GM21515 (cell line): ENCODE measurements around the gene TASL.
A peak's percentile ranks its signal among the peaks of the same experiment; 100 is the strongest.
"Not testable (repeated sequence)": the region's sequence is repeated elsewhere in the genome, so short reads cannot be mapped to it uniquely, and the experiment has no call there.

Experiments used
- ATAC-seq: cut with Tn5 transposase; IDR thresholded peaks from one replicate; pipeline ENCODE4 v1.9.1; 2021; ENCODE audit not compliant: unreplicated experiment

The TASL gene, protein sequence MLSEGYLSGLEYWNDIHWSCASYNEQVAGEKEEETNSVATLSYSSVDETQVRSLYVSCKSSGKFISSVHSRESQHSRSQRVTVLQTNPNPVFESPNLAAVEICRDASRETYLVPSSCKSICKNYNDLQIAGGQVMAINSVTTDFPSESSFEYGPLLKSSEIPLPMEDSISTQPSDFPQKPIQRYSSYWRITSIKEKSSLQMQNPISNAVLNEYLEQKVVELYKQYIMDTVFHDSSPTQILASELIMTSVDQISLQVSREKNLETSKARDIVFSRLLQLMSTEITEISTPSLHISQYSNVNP

DNA sequence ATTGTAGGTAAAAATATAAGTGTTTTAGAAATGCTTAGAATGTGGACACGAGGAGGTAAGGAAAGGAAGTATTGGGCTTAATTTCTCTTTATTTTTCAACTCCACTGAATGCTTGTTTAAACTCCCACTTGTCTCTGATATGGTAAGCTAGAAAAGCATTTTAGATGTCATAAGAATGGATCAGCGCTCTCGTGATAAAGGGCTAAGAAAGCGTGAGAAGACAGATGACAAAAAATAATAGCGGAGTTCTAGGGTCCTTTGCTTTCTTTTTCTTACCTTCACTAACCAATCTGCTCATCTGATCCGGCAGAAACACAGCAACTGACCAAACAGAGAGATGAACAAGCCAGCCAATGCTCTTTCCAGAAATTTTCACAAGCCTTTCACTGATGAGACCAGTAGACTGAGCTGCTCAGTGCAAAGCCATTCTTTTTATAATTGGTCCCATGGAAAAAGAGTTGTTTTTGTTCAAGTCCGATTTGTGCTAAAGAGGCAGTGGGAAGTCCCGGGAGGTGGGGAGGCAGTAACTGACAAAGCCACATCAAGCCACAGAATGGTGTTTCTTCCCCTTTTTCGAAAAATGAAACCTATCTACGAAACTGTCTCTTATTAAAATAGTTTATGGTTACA is at the start of gene TASL:
TASL (minus strand) TSS at position 405 of the 630 bp plus-strand sequence. CDS start 17,411 bp downstream, outside the sequence.
- ATAC-seq, result peak; percentile 74

DNA sequence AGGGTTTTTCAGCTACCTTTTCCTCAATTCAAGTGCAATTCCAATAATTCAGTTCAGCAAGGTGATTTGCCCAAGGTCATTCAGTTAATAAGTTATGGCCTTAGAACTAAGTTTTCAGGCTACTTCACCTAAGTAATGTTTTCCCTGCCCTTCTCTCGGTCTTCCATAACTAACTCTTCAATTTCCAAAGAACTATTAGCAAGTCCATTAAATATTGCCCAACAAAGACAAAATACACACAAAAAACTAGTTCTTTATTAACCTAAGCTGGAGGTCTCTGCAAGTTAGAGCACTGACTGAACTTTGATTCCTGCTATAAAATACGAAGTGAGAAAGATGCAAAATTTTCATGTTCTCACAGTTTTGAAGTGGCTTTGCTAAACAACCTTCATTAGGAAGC is 48.8 kb upstream of the TASL start:
- no peak for ATAC-seq

DNA sequence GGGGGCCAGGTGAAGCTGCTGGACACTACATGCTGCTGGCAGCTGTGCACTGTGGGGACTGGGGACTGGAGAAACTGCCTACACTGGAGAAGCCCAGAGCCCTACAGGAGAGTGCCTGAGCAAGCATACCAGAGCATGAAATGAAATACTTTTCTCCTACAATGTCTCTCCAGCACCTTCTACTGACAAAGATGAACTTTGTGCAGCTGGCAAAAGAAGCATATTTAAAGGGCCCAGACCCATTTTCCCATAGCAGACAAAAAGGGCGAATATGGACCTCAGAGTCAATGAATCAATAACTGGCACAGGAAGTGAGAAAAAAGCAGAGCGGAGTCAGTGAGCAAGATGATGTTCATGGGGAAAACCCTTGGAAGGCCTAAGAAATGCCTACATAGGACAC is 44.8 kb upstream of the TASL start:
- ATAC-seq, result no peak

DNA sequence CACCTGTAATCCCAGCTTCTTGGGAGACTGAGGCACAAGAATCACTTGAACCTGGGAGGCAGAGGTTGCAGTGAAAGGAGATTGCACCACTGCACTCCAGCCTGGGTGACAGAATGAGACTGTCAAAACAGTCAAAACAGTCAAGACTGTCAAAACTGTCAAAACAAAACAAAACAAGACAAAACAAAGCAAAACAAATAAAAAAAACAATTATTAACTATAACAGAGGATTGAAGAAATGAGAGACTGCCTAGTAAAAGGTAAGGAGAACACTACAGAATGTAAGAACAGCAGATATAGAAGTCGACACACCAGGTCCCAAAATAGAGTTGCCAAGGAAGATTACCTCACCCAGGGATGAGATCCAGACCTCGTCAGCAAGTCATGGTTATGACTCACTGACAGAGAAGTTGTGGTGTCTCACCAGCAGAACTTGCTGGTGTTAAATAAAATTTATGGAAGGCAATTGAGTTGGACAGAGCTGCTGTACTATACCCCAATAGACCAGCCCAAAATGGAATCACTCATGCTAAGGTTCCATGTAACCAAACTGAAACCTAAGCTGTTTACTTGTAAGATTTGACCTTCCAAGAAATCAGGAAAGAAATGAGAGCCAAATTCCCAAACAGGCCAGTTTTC is 43.5 kb upstream of the TASL start:
- no peak for ATAC-seq

DNA sequence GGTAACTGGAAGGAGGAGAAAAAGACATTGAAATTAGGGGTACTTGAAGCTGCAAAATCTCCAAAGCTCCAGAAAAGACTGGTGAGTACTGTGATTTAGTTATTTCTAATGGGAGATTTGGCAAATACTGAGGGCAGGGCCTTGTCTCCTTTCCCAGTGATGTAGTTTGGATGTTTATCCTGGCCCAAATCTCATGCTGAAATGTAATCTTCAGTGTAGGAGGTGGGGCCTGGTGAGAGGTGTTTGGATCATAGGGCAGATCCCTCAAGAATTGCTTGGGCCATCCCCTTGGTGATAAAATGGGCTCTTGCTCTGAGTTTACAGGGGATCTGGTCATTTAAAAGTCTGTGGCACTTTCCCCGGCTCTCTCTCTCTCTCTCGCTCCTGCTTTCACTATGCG is 42.6 kb upstream of the TASL start:
- ATAC-seq, result no peak

DNA sequence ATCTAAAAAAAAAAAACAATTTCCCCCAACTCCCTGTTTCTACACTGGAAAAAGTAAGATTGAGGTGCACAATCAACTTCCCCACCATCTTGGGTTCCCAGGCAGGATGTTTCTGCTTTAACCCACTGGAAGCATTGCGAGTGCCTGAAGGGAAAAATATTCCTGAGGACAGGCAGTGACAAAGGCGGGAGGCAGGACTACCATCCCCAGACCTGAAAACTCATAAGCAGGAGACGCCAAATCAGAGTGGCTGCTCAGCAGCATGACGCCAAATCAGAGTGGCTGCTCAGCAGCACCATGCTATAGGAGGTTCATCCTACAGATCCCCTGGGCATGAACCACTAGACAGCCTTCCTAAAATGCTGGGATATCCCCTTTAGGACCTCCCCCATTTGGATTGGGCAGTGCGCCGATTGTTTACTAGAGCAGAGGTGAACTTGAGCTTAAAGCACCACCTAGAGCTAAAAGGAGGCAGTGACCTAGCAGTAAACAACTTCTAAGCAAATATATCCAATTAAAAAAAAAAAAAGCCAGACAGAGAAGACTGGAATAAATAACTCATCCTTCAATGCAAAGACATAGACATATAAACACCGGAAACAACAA is 40.7 kb upstream of the TASL start:
- ATAC-seq, result no peak

DNA sequence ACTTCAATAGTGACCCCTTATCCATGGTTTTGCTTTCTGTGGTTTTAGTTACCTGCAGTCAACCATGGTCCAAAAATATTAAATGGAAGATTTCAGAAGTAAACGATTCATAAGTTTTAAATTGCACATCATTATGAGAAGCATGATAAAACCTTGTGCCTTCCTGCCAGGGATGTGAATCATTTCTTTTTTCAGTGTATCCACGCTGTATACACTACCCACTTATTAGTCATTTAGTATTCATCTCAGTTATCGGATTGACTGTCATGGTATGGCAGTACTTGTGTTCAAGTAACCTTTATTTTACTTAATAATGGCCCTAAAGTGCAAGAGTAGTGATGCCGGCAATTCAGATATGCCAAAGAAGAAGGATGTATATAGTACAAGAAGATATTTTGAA is 37.7 kb upstream of the TASL start:
- ATAC-seq, result no peak

DNA sequence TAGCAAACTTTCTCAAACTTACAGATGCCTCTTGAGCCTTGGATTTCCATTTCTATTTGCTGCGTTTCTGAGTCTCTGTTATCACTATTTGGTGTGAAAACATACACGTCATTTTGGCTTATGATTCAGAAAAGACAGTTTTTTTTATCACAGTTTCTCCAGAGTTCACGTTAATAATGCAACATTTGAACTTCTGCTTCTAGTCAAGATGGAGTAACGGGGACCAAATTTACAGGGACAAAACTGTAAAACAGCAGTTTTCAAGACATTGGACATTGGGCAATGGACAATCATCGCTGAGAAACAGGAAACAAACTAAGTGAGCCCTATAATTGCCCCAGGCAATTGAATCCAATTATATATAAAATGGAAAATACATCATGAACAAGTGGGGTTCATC is 36.2 kb upstream of the TASL start:
- ATAC-seq, result no peak

DNA sequence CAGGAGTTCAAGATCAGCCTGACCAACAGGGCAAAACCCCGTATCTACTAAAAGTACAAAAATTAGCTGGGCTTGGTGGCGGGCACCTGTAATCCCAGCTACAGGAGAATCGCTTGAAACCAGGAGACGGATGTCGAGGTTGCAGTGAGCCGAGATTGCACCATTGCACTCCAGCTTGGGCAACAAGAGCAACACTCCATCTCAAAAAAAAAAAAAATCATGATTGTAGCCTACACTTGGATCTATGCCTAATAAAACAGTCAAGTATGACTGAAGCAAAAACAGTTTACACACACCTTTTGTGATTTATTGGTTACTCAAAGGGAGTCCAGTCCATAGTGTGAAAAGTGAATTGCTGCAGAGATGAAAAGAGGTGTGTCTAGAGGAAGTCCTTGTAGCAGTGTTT is 34.7 kb upstream of the TASL start:
- ATAC-seq, result no peak

DNA sequence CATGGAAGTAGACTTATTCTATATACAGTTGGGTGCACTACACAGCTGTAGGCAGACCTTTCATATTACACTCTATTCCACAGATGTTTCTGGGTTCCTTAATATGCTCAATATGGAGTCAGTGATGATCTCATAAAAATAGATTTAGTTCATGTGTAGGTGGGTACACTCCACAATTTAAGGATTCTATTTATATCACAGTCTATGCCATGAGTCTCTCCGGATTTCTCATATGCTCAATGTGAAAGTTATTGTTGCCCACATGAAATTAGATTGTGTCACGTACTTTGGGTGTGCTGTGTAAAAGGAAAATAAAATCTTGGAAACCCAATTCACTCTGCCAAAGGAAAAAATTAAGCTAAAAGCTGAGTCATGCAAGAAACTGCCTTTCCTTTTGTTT is 32.5 kb upstream of the TASL start:
- ATAC-seq, result no peak

DNA sequence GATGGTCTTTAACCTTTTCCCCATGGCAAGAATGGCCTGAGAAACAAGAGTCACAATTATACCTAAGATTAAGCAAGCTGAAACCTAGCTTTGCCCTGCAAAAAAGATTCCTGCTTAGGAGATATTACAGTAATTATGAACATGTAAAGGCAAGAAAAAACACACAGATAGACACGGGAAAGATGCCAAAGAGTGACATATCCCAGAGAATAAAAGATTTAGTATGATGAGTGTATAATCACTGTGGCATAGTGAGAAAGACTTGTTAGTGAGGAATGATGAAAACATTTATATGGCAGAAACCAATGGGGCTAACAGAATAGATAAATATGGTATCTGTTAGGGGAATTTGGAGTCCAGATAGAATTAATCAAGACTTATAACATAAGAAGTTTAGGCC is 29.6 kb upstream of the TASL start:
- no peak for ATAC-seq

DNA sequence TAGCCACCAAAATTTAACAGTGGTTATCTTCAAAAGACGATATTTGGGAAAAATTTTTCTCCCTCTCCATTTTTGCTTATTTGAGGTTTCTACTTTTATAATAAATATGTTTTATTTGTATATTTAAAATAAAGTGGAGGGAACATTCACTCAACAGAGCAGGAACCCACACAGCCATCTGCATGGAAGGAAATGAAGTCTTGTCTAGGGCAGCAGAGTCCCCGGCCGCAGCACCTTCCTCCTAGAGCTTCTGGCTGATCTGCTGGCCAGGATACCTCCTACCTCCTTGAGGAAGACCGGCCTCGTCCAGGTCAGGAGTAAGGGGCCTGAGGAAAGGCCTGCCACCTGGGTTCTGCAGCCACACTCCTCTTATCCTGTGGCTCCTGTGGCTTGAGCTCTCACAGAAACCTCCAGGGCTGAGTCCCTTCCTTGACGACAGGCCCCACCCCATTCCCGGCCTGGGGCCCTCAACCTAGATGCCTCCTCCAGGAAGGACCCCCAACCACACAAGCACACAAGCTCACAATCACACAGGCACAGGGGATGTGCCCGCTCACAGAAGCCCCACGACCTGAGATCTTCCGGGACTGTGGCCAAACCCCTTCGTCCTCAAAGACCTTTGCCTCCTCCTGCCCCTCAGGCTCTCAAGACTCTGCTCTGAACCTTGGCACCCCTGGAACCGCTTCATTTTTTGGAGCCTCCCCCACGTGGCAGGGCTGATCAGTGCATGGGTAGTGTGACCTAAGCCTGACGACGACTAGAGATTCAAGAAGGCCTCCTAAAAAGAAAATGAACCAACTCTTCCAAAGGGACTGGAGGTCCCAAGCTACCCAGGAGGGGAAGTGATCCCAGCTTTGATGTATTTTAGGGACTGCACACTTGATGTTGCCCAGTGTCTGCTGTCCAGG is 23.0 kb upstream of the TASL start:
- not testable (repeated sequence) for ATAC-seq

DNA sequence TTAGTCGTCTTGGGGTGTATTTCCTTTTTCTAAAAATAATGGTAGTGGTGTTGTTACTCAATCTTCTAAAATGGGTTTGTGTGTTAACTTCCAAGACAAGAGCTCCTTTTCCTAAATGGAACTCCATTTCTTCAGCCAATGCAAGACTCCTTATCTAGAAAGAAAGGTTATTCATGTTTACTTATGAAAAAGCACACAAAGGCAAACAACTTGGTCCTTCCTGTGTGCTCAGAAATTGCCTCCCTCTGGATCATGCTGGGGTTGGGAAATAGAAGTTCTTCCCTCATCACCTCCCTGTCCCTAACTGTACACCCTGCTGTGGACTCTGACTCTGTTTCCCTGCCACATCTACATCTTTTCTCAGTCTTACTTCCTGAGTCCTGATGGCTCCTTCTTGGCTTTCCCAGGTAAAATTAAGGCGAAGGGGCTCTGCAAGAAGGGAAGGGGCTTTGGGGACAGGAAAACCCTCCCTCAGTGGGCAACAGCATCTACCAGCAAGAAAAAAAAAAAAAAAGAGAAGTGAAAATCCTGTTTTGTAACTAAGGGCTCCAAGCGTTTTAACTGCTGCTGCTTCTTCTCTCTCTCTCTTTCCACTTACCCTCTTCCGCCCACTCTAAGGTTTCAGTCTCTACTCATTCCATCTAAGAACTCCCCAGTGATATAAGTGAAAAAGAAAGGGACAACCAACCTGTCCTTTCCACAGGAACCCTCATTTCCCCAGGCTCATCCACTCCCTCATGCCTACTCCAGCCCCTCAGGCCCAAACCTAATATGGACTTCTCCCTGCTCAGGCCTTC is 19.8 kb upstream of the TASL start:
- ATAC-seq, result peak; percentile 82

DNA sequence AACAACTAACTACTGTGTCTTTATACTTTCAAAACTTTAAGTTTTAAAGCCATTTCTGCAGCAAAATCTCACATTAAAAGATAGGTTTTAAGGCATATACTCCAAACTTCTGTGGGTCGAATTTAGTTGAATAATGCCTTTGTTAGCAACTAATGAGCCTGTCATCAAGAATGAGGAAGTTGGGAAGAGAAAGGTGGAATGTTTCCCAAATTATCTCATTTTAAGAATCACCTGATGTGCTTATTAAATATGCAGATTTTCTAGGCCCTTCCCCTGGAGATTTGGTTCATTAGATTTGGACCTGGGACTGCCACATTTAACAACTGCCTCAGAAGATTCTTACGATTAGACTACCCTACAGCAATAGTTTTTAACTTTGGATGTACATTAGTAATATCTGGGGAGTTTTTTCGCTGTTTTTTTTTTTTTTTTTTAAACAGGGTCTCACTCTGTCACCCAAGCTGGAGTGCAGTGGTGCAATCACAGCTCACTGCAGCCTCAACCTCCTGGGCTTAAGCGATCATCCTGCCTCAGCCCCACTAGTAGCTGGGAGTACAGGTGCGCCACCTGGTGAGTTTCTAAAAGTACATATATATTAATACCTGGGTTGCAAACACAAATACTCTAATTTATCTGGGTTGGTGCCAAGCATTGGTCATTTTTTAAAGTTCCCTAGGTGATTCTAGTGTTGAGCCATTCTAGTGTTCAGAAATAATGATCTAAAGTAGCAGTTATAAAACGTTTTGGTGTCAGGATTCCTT is 16.1 kb upstream of the TASL start:
- ATAC-seq, result no peak

DNA sequence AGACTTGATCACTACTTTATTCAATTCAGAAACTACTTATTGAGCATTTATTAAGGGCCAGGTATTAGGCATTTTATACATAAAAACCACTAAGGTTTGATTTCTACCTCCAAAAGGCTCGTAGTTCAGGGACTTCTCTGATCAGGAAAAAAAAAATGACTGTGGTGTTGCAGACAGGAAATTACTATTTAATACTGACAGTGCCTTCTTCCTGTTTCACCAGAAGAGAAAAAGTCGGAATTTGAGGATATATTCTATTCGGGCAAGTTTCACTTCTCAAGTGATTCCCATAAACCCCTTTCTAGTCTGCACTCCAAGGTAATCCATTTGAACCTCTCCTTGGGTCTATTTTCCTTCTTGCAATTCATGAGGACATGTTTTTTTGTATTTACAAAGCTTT is 15.3 kb upstream of the TASL start:
- no peak for ATAC-seq

DNA sequence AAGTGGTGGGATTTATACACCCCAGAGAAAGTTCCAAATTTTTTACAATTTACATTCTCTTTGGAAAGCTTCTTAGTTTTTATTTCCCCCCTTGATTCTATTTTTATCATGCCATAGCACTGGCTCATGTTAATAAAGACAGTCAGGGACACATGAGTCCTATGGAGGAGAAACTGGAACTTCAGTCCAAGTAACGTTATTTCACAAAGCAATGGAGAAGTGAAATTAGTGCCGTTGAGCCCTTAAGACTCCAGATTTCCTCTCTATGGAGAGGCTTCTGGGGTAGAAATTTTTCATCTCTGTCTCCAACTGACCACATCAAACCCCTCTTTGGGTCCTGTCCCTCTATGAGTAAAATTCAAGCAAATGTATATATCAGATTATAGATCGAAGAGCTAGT is 12.8 kb upstream of the TASL start:
- ATAC-seq, result no peak

DNA sequence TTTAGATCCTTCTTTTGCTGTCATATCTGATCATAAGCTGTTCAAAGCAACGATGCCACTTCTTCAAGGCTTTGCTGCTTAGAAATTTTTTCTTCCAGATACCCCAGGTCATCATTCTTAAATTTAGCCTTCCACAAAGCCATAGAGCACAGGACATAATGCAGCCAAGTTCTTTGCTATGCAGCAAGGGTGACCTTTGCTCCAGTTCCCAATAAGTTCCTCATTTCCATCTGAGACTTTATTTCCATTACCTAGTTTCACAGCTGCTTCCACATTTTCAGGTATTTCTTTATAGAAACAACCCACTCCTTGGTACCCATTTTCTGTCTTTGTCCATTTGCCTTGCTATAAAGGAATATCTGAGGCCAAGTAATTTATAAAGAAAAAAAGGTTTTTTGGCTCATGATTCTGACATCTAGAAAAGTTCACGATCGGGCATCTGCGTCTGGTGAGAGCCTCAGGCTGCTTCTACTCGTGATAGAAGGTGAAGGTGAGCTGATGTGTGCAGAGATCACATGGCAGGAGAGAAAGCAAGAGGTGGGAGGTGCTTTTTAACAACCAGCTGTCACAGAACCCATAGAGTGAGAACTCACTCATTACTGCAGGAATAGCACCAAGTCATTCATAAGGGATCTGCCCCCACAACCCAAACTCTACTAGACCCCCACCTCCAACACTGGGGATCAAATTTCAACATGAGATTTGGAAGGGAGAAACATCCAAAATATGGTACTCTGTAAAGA is 11.8 kb upstream of the TASL start:
- no peak for ATAC-seq

DNA sequence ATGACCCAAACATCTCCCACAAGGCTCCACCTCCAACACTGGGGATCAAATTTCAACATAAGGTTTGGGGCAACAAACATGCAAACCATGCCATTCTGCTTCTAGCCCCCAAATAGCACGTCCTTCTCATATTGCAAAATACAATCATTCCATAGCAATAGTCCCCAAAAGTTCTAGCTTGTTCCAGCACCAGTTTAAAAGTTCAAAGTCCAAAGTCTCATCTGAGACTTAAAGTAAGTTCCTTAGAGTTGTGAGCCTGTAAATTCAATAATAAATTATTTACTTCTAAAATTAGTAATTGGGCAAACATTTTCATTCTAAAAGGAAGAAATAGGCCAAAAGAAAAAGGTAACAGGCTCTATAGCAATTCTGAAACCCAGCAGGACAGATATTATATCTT is 8.9 kb upstream of the TASL start:
- no peak for ATAC-seq

DNA sequence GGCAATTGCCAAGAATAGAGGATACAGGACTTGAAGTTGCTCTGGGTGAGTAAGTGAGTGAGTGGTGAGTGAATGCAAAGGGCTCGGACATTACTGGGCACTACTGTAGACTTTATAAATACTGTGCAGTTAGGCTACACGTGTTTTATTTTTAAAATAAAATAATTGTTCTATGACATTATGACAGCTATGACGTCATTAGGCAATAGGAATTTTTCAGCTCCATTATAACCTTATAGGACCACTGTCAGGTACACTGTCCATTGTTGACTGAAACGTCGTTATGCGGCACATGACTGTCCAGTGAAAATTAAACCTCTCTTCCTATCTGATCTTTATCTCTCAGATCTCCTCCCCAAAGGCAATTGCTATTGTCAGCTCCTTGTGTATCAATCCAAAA is 5.1 kb upstream of the TASL start:
- ATAC-seq, result no peak
